CD4-positive, alpha-beta T cell treated with Interleukin-4 for 4 hours (primary cell): Measurements from ENCODE around the gene SEC24A.
"Not testable (repeated sequence)": the region's sequence is repeated elsewhere in the genome, so short reads cannot be mapped to it uniquely, and the experiment has no call there.

ENCODE experiments used
- DNase-seq: peaks from one replicate; pipeline ENCODE4 v3.0.0-alpha.2; 2020

Gene SEC24A

GRCh38 chr5:134651531-134651930 is 2.9 kb downstream of the SEC24A start:
- no peak for DNase-seq

DNA sequence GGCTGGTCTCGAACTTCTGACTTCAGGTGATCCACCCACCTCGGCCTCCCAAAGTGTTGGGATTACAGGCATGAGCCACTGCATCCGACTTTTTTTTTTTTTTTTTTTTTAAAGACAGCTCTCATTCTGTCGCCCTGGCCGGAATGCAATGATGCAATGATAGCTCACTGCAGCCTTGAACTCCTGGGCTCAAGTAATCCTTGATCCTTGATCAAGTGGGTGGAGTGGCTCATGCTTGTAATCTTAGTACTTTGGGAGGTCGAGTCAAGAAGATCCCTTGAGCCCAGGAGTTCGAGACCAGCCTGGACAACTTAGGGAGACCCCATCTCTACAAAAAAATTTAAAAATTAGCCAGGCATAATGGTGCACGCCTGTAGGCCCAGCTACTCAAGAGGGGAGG is 8.1 kb downstream of the SEC24A start:
- no peak for DNase-seq

DNA sequence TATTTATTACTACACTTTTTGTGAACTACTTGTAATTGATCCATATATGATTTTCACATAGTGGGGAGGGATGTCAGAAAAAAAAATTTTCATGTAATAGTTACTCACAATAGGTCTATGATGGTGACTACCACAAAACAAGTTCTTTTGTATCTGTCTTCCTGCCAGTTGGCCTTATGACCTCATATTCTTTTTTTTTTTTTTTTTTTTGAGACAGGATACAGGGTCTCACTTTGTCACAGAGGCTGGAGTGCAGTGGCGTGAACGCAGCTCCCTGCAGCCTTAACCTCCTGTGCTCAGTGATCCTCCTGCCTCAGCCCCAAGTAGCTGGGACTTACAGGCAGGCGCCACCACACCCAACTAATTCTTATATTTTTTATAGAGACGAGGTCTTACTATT is 10.9 kb downstream of the SEC24A start:
- DNase-seq = no peak

- no peak for DNase-seq
Observed at GRCh38 chr5:134659922-134660321, 11.3 kb downstream of the SEC24A start.

DNA sequence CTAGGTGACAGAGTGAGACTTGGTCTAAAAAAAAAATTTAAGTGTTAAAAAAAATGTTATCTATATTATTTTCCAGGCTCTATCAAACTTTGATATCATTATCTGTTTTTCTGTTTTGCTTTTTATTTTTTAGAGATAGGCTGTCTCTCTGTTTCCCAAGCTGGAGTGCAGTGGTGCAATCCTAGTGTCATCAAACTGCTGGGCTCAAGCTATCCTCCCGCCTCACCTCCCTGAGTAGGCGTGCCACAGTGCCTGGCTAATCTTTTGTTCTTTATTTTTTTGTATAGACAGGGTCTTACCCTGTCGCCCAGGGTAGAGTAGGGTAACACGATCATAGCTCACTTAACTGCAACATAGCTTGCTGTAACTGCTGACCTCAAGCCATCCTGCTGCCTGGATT is 14.4 kb downstream of the SEC24A start:
- DNase-seq = no peak

DNA sequence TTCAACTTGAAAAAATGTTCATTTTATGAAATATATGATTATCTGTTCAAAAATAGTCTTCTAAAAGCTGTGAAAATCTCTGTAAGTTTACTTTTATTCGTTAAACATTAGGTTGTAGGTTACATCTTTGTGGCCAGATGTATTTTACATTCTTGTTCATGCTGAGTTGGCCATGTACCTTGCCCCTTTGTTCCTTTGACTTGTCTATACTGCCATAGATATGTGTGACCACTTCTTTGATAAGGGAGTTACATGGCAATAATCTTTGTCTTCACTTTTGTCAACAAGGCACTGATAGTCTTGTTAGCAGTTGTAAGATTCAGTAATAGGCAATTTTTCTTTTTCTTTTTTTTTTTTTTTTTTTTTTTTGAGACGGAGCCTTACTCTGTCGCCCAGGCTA is 15.9 kb downstream of the SEC24A start:
- DNase-seq = no peak

DNA sequence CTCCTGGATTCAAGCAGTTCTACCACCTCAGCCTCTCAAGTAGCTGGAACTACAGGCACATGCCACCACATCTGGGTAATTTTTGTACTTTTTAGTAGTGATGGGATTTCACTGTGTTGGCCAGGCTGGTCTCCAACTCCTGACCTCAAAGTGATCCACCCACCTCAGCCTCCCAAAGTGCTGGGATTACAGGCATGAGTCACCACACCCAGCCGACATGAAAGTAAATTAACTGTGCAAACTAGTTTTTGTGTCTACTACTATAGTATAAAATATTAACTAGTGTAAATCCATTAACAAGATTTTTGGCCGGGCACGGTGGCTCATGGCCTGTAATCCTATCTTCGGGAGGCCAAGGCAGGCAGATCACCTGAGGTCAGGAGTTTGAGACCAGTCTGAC is 25.0 kb downstream of the SEC24A start:
- DNase-seq = not testable (repeated sequence)

GRCh38 chr5:134677357-134677756 is 28.8 kb downstream of the SEC24A start:
- not testable (repeated sequence) for DNase-seq

DNA sequence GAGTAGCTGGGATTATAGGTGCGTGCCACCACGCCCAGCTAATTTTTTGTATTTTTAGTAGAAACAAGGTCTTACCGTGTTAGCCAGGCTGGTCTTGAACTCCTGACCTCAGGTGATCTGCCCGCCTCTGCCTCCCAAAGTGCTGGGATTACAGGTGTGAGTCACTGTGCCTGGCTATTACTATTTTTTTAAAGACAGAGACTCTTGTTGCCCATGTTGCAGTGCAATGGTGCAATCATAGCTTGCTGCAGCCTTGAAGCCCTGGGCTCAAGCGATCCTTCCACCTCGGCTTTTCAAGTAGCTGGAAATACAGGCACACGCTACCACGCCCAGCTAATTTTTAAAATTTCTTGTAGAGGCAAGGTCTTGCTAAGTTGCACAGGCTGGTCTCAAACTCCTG is 41.6 kb downstream of the SEC24A start:
- DNase-seq = not testable (repeated sequence)

- no peak for DNase-seq
Observed at GRCh38 chr5:134692722-134693121, 44.1 kb downstream of the SEC24A start.

- no peak for DNase-seq
Observed at GRCh38 chr5:134708301-134708700, 59.7 kb downstream of the SEC24A start.

- no peak for DNase-seq
Observed at GRCh38 chr5:134714120-134714519, 65.5 kb downstream of the SEC24A start.

GRCh38 chr5:134714541-134714940 is 66.0 kb downstream of the SEC24A start:
- no peak for DNase-seq

- not testable (repeated sequence) for DNase-seq
Observed at GRCh38 chr5:134715466-134715865, 66.9 kb downstream of the SEC24A start.

- DNase-seq = no peak
Observed at GRCh38 chr5:134724872-134725271, 76.3 kb downstream of the SEC24A start.

DNA sequence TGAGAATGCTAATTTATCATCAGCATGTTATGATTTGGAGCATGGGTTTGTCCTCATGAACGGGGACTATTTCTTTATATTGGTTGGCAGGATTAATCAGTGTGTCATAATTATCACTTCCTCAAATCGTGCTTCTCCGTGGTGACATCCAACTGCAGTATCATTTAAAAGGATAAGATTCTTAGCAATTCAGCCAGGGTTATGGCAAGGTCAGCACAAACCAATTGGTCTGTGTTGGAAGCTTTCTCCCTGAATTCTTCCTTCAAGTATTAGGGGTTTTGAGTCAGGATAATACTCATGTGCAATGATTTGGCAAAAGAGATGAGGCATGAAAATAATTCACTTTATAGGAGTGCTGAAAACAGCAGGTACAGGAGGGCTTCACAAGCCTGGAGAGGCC is 84.2 kb downstream of the SEC24A start:
- DNase-seq = no peak

DNA sequence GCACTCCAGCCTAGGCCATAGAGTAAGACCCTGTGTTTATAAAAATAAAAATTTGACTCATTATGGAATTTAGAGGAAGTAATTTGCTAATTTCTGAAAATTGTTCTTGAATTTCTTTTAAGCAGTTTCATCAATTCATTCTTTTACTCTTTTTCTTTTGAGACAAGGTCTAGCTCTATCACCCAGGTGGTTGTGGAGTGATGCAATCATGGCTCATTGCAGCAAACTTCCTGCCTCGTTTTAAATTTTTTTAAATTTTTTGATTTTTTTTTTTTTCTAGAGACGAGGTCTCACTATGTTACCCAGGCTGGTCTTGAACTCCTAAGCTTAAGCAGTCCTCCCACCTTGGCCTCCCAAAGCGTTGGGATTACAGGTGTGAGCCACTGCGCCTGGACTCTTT is 86.7 kb downstream of the SEC24A start:
- no peak for DNase-seq

GRCh38 chr5:134736173-134736812 is 87.7 kb downstream of the SEC24A start:
- no peak for DNase-seq

DNA sequence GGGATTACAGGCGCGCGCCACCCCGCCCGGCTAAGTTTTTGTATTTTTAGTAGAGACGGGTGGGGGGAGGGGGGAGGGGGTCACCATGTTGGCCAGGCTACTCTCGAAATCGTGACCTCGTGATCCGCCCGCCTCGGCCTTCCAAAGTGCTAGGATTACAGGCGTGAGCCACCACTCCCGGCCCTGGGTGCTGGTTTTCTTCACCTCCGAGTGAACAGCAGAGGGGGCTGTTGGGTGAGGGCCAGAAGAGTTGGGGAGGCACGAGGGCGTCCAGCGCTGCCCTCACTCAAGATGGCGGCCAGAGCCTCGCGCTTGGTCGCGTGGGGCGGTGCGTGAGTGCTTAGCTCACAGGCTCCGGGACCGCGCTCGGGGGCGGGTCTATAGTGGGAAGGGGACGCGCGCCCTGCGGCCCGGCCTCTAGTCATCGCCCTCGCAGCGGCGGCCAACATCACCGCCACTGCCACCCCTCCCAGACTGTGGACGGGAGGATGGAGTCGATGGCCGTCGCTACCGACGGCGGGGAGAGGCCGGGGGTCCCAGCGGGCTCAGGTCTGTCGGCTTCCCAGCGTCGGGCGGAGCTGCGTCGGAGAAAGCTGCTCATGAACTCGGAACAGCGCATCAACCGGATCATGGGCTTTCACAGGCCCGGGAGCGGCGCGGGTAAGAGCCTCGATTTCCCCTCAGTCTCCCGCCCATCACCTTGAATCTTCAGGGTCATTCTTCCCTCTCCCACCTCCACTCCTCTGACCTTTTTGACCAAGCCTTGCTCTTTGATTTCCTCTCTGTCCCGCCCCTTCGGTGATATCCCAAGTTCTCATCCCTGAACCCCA is 89.8 kb downstream of the SEC24A start, which contains the start of gene CAMLG:
Gene CAMLG, plus strand, starts transcription at position 416 of the 830 bp plus-strand sequence. Its CDS starts 73 bp downstream, at position 489.
- DNase-seq = peak; percentile 97

DNA sequence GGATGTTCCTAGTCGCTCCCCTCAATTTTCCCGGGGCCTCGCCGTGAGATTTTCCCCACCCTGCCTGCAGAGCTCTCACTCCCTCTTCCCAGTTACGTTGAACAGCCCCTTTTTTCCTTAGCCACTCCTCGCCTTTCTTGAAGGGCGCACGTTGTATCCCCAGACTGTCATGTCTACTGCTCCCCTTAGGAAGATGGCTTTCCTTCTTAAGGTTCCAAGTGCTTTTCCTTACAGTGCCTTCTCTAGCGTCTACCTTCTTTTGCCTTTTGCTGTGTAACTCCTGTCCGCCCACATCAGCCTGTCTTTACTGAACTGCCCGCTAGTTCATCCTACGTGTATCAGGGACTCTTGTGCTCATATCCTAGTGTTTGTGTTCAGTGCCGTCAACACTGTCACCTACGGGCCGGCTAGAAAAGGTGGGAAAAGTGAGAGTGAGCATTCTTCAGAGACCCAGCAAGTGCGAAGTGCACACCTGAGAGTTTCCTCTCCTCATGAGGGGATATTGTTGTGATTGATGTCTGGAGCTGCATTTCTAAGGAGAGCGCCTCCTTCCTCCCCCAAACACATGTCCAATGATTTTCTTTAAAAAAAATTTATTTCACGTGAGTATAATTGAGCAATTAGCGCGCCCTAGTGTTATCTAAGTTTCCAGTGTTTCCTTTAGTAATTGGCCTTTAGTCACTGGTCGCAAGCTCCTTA is 90.5 kb downstream of the SEC24A start:
- DNase-seq = peak; percentile 32

DNA sequence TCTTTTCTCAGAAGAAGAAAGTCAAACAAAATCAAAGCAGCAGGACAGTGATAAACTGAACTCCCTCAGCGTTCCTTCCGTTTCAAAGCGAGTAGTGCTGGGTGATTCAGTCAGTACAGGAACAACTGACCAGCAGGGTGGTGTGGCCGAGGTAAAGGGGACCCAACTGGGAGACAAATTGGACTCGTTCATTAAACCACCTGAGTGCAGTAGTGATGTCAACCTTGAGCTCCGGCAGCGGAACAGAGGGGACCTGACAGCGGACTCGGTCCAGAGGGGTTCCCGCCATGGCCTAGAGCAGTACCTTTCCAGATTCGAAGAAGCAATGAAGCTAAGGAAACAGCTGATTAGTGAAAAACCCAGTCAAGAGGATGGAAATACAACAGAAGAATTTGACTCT is 92.5 kb downstream of the SEC24A start:
- DNase-seq = no peak

DNA sequence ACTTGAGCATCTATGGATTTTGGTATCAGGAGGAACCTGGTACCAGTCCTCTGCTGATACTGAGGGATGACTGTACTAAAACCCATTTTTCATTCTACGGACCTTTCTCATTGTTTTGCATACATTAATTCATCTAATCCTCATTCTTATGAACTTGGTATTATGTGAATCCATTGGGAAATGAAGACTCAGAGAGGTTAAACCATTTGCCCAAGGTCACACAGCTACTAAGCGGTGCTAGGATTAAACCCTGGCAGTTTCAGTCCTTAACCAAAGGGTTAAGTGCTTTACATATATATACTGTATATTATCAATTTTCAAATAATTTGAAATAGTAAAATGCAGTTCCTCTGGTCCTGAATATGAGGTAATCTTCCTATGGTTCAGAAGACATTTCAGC is 93.5 kb downstream of the SEC24A start:
- DNase-seq = no peak

DNA sequence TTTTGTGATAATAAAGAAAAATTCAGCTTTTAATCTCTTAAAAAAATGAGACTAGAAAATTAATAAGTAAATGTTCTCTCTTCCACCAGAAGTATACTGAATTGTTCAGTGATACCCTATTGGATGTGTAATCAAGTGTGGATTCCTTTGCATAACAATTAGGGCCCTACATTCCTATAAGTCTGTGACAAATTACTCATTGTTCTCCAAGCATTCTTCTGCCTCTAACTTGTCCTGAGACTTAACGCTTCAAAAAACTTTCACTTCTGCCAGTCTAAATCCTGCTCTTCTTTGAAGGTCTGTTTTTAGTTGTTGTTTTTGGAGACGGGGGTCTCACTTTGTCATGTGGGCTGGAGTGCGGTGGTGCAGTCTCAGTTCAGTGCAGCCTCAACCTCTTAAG is 100.8 kb downstream of the SEC24A start:
- no peak for DNase-seq

DNA sequence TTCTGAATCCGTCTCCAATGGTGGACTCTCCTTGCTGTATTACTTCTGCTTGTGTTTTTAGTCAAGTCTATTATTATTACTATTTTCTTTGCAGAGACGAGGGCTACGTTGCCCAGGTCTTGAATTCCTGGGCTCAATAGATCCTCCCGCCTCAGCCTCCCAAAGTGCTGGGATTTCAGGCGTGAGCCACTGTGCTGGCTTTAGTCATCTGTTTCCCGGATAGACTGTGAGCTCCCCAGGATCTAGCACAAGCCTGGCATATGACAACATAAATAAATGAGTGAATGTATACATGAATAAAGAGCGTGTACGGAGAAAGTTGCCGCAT is 109.6 kb downstream of the SEC24A start:
- DNase-seq = no peak
